HEK293 (cell line): ENCODE results near the gene CDX1.

Experiments
- CTCF ChIA-PET: fragments of 350-600 bp; formaldehyde crosslinking; extraction: SDS; loops from one replicate; lab custom pipeline; 2021; ENCODE audit warnings: antibody characterized with exemption; lab: Yijun Ruan, JAX
- POLR2A ChIA-PET: fragments of 300-600 bp; formaldehyde crosslinking; extraction: SDS; loops from one replicate; lab custom pipeline; 2020; ENCODE audit warnings: antibody characterized with exemption, inconsistent platforms; lab: Yijun Ruan, JAX
- H3K27ac ChIP-seq: fragments of 200-500 bp; sonication (Bioruptor generic); 2 replicates; pipeline ENCODE4 v1.5.1; 2014; ENCODE audit warnings: low read depth, low read length, control low read depth, inconsistent platforms; ENCODE audit errors: extremely low read depth
- H3K36me3 ChIP-seq, 2 experiments: fragments of 200-500 bp in 1 of 2; sonication (Bioruptor generic) in 1 of 2; 1 replicate in 1 of 2; 2 replicates in 1 of 2; pipeline ENCODE4 v1.5.1; 2014 to 2017; ENCODE audit warnings: inconsistent platforms in 2 of 2, low read length in 2 of 2; ENCODE audit not compliant: control insufficient read depth in 2 of 2, insufficient read depth in 1 of 2
- H3K4me1 ChIP-seq: fragments of 200-500 bp; sonication (Bioruptor generic); 2 replicates; pipeline ENCODE4 v1.5.1; 2014; ENCODE audit warnings: mild to moderate bottlenecking, low read length, inconsistent platforms; ENCODE audit not compliant: control insufficient read depth, insufficient read depth
- H3K4me3 ChIP-seq: 2 replicates; pipeline ENCODE4 v1.5.1; 2011; ENCODE audit warnings: low read depth, mild to moderate bottlenecking, control low read depth, low read length, moderate library complexity
- H3K9me3 ChIP-seq: fragments of 200-500 bp; sonication (Bioruptor generic); 2 replicates; pipeline ENCODE4 v1.5.1; 2014; ENCODE audit warnings: low read depth, low read length, inconsistent platforms; ENCODE audit not compliant: control insufficient read depth, insufficient read depth
- MYNN ChIP-seq: fragments of 450-650 bp; formaldehyde crosslinking; IDR thresholded peaks from 2 replicates; pipeline ENCODE4 v1.5.1; 2016; ENCODE audit warnings: missing biosample characterization, missing genetic modification characterization, borderline replicate concordance
- PRDM1 ChIP-seq: fragments of 450-650 bp; formaldehyde crosslinking; IDR thresholded peaks from 2 replicates; pipeline ENCODE4; 2016; ENCODE audit warnings: missing biosample characterization, missing genetic modification characterization
- SP3 ChIP-seq: fragments of 450-650 bp; formaldehyde crosslinking; IDR thresholded peaks from 2 replicates; pipeline ENCODE4 v1.5.1; 2016; ENCODE audit warnings: missing biosample characterization, missing genetic modification characterization
- TRIM28 ChIP-seq: IDR thresholded peaks from 2 replicates; pipeline ENCODE4 v1.6.1; 2011; ENCODE audit warnings: low read length, control low read depth, borderline replicate concordance
- WT1 ChIP-seq: fragments of 450-650 bp; formaldehyde crosslinking; IDR thresholded peaks from 2 replicates; pipeline ENCODE4 v1.5.1; 2016; ENCODE audit warnings: missing biosample characterization, missing genetic modification characterization
- ZFP41 ChIP-seq: fragments of 450-650 bp; formaldehyde crosslinking; IDR thresholded peaks from 2 replicates; pipeline ENCODE4 v1.5.1; 2016; ENCODE audit warnings: missing biosample characterization, missing genetic modification characterization, borderline replicate concordance
- ZNF16 ChIP-seq: fragments of 450-650 bp; formaldehyde crosslinking; IDR thresholded peaks from 2 replicates; pipeline ENCODE4 v1.5.1; 2016; ENCODE audit warnings: low read depth, missing biosample characterization, missing genetic modification characterization
- ZNF175 ChIP-seq: fragments of 450-650 bp; formaldehyde crosslinking; IDR thresholded peaks from 2 replicates; pipeline ENCODE4 v1.5.1; 2016; ENCODE audit warnings: missing biosample characterization, missing genetic modification characterization
- ZNF341 ChIP-seq: fragments of 450-650 bp; formaldehyde crosslinking; IDR thresholded peaks from 2 replicates; pipeline ENCODE4; 2016; ENCODE audit warnings: low read depth, missing biosample characterization, missing genetic modification characterization
- ZNF560 ChIP-seq: fragments of 450-650 bp; formaldehyde crosslinking; IDR thresholded peaks from 2 replicates; pipeline ENCODE4 v1.5.1; 2017; ENCODE audit warnings: missing biosample characterization, missing genetic modification characterization, borderline replicate concordance
- ZNF624 ChIP-seq: fragments of 450-650 bp; formaldehyde crosslinking; IDR thresholded peaks from 2 replicates; pipeline ENCODE4 v1.5.1; 2017; ENCODE audit warnings: missing biosample characterization, missing genetic modification characterization
- ZNF629 ChIP-seq: fragments of 450-650 bp; formaldehyde crosslinking; IDR thresholded peaks from 2 replicates; pipeline ENCODE4 v1.5.1; 2017; ENCODE audit warnings: missing biosample characterization, missing genetic modification characterization
- TF ChIP-seq, protein P1 (sequence below): fragments of 450-650 bp; formaldehyde crosslinking; IDR thresholded peaks from 2 replicates; pipeline ENCODE4 v1.5.1; 2016; ENCODE audit warnings: missing biosample characterization, missing genetic modification characterization
- TF ChIP-seq, protein P2 (sequence below): fragments of 450-650 bp; formaldehyde crosslinking; IDR thresholded peaks from 2 replicates; pipeline ENCODE4 v1.5.1; 2017; ENCODE audit warnings: missing biosample characterization, mild to moderate bottlenecking, missing genetic modification characterization, moderate library complexity
- TF ChIP-seq, protein P3 (sequence below): fragments of 450-650 bp; formaldehyde crosslinking; IDR thresholded peaks from 2 replicates; pipeline ENCODE4 v1.5.1; 2016; ENCODE audit warnings: missing biosample characterization, missing genetic modification characterization

Gene CDX1

DNA sequence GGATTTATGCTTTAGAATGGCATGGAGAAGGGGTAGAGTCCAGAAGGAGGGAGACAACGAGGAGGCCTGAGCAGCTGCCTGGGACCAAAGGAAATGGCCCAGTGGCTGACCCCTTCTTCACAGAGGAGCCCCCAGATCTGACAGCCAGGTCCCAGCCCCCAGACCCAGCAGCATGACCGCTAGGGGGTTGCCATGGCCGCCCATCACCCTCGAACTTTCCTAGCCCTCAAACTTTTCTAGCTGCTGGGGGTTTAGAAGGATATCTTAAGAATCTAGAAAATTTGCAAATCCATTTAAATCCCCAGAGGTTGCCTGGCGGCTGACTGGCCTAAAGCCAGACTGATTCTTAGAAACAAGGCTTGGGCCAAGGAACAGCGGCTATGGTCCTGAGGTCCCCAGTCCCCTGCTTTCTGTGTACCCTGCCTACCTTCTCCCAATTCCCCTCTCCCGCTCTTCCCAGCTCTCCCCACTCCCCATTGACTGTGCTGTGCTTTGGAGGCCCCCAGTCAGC, 11.9 kb upstream of the CDX1 start:
- no peak overlapping the region for H3K4me3 ChIP-seq
- no peak overlapping the region for H3K27ac ChIP-seq
- H3K36me3 ChIP-seq: no peaks in the 10 kb centered on the region
- ChIA-PET CTCF (interaction anchor here (0.6 kb wide), 1 partner anchor 64 kb away, joined by 3 read pairs; no protein-coding TSS in a partner anchor), POLR2A (no interaction called here)
- H3K4me1 ChIP-seq: no peaks in the 10 kb centered on the region
- no peaks in the 10 kb centered on the region for H3K9me3 ChIP-seq
- TF ChIP-seq WT1 (tag by site-specific recombination): no peak
- TF ChIP-seq SP3 (tag by site-specific recombination): no peak
- TF ChIP-seq, protein P1, sequence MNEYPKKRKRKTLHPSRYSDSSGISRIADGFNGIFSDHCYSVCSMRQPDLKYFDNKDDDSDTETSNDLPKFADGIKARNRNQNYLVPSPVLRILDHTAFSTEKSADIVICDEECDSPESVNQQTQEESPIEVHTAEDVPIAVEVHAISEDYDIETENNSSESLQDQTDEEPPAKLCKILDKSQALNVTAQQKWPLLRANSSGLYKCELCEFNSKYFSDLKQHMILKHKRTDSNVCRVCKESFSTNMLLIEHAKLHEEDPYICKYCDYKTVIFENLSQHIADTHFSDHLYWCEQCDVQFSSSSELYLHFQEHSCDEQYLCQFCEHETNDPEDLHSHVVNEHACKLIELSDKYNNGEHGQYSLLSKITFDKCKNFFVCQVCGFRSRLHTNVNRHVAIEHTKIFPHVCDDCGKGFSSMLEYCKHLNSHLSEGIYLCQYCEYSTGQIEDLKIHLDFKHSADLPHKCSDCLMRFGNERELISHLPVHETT: no peak
- TF ChIP-seq ZNF341 (tag by site-specific recombination): peak; percentile 54; the same call in 1 of the 2 replicates
- 0 out of 2 replicates have a peak, but pooled peaks have one; percentile 40 for TF ChIP-seq ZNF16

DNA sequence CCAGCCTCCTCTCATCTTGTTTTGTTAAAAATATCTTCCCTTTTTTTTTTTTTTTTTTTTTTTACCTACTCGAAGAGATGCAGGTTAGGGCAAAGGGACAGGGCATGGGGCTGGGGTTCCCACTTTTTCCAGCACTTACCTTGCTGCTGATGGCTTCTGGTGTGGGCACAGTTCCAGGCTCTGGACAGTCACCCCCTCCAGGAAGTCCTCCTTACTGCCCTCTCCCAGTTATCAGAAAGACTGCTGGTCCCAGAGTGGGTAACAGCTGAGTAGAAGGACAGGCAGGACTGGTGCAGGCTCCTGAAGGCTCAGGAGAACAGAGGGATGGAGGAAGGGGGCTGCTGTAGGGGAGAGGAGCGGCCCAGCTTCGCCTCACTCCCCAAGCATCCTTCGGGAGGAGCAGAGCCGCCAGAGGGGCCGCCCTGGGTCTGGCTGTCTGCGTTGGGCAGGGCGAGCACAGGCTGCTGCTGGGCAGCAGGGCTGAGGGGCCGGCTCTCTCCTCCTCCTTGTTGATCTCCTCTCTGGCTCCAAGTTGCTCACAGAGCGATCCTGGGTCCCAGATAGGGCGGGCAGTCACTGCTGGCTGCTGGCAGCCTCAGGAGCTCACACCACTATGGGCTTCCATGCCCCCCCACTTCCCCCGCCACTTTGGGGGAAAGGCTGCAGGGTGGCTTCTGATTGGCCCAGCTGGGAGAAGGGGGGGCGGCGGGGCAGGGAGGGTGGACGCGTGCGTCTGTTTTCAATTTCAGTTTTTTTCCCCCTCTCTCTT, 11.1 kb upstream of the CDX1 start, which contains the start of gene PDGFRB:
Gene PDGFRB (minus strand): TSS at position 588 of the 769 bp plus-strand sequence. CDS start 18,798 bp downstream, outside the sequence.
- Histone ChIP-seq H3K9me3 (no peaks in the 10 kb centered on the region), H3K27ac (no peak within 1 kb of the TSS), H3K4me1 (no peaks in the 10 kb centered on the region), H3K4me3 (no peak within 1 kb of the TSS), H3K36me3 (no peaks in the 10 kb centered on the region)
- ChIA-PET CTCF (interaction anchor here (0.6 kb wide), 1 partner anchor 63 kb away, joined by 3 read pairs; no protein-coding TSS in a partner anchor), POLR2A (no interaction called here)
- TF ChIP-seq ZFP41 (tag by site-specific recombination) (no peak), ZNF624 (tag by site-specific recombination) (no peak), PRDM1 (0 out of 2 replicates have a peak, but pooled peaks have one; percentile 16)
- TF ChIP-seq, protein P2, sequence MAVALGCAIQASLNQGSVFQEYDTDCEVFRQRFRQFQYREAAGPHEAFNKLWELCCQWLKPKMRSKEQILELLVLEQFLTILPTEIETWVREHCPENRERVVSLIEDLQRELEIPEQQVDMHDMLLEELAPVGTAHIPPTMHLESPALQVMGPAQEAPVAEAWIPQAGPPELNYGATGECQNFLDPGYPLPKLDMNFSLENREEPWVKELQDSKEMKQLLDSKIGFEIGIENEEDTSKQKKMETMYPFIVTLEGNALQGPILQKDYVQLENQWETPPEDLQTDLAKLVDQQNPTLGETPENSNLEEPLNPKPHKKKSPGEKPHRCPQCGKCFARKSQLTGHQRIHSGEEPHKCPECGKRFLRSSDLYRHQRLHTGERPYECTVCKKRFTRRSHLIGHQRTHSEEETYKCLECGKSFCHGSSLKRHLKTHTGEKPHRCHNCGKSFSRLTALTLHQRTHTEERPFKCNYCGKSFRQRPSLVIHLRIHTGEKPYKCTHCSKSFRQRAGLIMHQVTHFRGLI (tag by site-specific recombination): no peak

DNA sequence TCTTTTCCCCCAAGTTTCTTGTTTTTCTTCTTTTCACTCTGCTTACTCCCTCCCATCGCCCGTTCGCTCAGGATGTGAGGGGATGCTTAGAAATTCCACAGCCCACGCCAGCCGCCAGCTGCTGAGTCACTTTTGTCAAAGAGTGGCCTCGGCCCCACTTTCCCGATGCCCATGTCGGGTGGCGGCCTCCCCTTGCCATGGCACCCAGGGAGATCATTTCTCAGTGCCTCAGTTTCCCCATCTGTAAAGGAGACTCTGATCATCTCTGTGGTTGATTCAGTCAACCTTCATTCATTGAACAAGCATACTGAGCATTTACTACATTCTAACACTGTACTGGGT, 10.6 kb upstream of the CDX1 start:
- Histone ChIP-seq H3K36me3 (no peaks in the 10 kb centered on the region), H3K27ac (no peak overlapping the region), H3K4me1 (no peaks in the 10 kb centered on the region)
- CTCF ChIA-PET: no interaction called here
- no peak for TF ChIP-seq ZNF629
- TF ChIP-seq ZNF175 (tag by site-specific recombination): no peak
- TF ChIP-seq TRIM28: no peak
- no peak for TF ChIP-seq ZNF560 (tag by site-specific recombination)
- TF ChIP-seq, protein P3, sequence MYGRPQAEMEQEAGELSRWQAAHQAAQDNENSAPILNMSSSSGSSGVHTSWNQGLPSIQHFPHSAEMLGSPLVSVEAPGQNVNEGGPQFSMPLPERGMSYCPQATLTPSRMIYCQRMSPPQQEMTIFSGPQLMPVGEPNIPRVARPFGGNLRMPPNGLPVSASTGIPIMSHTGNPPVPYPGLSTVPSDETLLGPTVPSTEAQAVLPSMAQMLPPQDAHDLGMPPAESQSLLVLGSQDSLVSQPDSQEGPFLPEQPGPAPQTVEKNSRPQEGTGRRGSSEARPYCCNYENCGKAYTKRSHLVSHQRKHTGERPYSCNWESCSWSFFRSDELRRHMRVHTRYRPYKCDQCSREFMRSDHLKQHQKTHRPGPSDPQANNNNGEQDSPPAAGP (tag by site-specific recombination): no peak
- no peak for TF ChIP-seq MYNN
- TF ChIP-seq, all 188 proteins: peak for 0
- POLR2A ChIA-PET: no interaction called here
- H3K4me3 ChIP-seq: no peak overlapping the region
- no peaks in the 10 kb centered on the region for H3K9me3 ChIP-seq
